Mucosa of stomach (tissue), 1 donor: ENCODE measurements around the gene APOLD1.
"Not testable (repeated sequence)": the region's sequence is repeated elsewhere in the genome, so short reads cannot be mapped to it uniquely, and the experiment has no call there.

Experiments
- H3K27me3 ChIP-seq: one replicate; pipeline ENCODE4 v1.7.0; 2013; ENCODE audit warnings: mild to moderate bottlenecking, low read length; ENCODE audit not compliant: control insufficient read depth, insufficient read depth
- H3K36me3 ChIP-seq: one replicate; pipeline ENCODE4 v1.7.0; 2013; ENCODE audit warnings: low read length; ENCODE audit not compliant: control insufficient read depth, insufficient read depth
- H3K4me1 ChIP-seq: one replicate; pipeline ENCODE4 v1.7.0; 2013; ENCODE audit warnings: mild to moderate bottlenecking, low read length; ENCODE audit not compliant: control insufficient read depth, insufficient read depth
- H3K4me3 ChIP-seq: one replicate; pipeline ENCODE4 v1.7.0; 2013; ENCODE audit warnings: low read length
- H3K9ac ChIP-seq: one replicate; pipeline ENCODE4 v1.7.0; 2013; ENCODE audit warnings: mild to moderate bottlenecking, low read length, moderate library complexity
- H3K9me3 ChIP-seq: one replicate; pipeline ENCODE4 v1.7.0; 2013; ENCODE audit warnings: mild to moderate bottlenecking, low read length, moderate library complexity; ENCODE audit not compliant: control insufficient read depth
- donor health status: Pancreatic carcinoma.

APOLD1 gene

GRCh38 chr12:12837025-12837812 is 51.8 kb downstream of the APOLD1 start:
- Histone ChIP-seq H3K27me3 (no peaks in the 10 kb centered on the region), H3K4me3 (no peak overlapping the region), H3K4me1 (peaks cover 43% of the 10 kb centered on the region), H3K36me3 (no peaks in the 10 kb centered on the region), H3K9me3 (no peaks in the 10 kb centered on the region), H3K9ac (peak overlapping the region; percentile 50)

GRCh38 chr12:12837813-12838153 is 52.3 kb downstream of the APOLD1 start:
- H3K4me1 ChIP-seq: peaks cover 43% of the 10 kb centered on the region

GRCh38 chr12:12839003-12839395 is 53.5 kb downstream of the APOLD1 start:
- H3K9me3 ChIP-seq: no peaks in the 10 kb centered on the region
- H3K4me3 ChIP-seq: no peak overlapping the region
- peaks cover 43% of the 10 kb centered on the region for H3K4me1 ChIP-seq
- H3K27me3 ChIP-seq: no peaks in the 10 kb centered on the region
- H3K36me3 ChIP-seq: no peaks in the 10 kb centered on the region
- no peak overlapping the region for H3K9ac ChIP-seq

More at GRCh38 chr12:12837813-12838153, 52.3 kb downstream of the APOLD1 start:
- Histone ChIP-seq H3K9ac (peak overlapping the region; percentile 50), H3K4me3 (no peak overlapping the region), H3K36me3 (no peaks in the 10 kb centered on the region), H3K9me3 (no peaks in the 10 kb centered on the region), H3K27me3 (no peaks in the 10 kb centered on the region)

GRCh38 chr12:12839439-12839838 is 54.0 kb downstream of the APOLD1 start:
- not testable (repeated sequence) for H3K36me3 ChIP-seq, H3K4me3 ChIP-seq, H3K9ac ChIP-seq, H3K27me3 ChIP-seq, H3K9me3 ChIP-seq
- peaks cover 43% of the 10 kb centered on the region for H3K4me1 ChIP-seq

GRCh38 chr12:12839873-12840579 is 54.6 kb downstream of the APOLD1 start:
- Histone ChIP-seq H3K4me3 (no peak overlapping the region), H3K9me3 (no peaks in the 10 kb centered on the region), H3K4me1 (peaks cover 41% of the 10 kb centered on the region), H3K36me3 (no peaks in the 10 kb centered on the region), H3K27me3 (no peaks in the 10 kb centered on the region), H3K9ac (no peak overlapping the region)

GRCh38 chr12:12840580-12840899 is 55.1 kb downstream of the APOLD1 start:
- Histone ChIP-seq H3K36me3 (no peaks in the 10 kb centered on the region), H3K9ac (no peak overlapping the region), H3K4me3 (no peak overlapping the region), H3K4me1 (peaks cover 39% of the 10 kb centered on the region), H3K27me3 (no peaks in the 10 kb centered on the region), H3K9me3 (no peaks in the 10 kb centered on the region)
